Adipocyte (in vitro differentiated cells): ENCODE results near the gene HOXA5.

Experiments
- DNase-seq: peaks from one replicate; pipeline ENCODE4 v3.0.0-alpha.2; 2015; ENCODE audit warnings: low read depth
- H3K27me3 ChIP-seq: replicated peaks from 2 replicates; pipeline ENCODE4 v1.7.0; 2013; ENCODE audit warnings: mild to moderate bottlenecking, low read length, moderate library complexity; ENCODE audit not compliant: control insufficient read depth, insufficient read depth
- H3K36me3 ChIP-seq: 2 replicates; pipeline ENCODE4 v1.7.0; 2013; ENCODE audit warnings: low read length, mild to moderate bottlenecking, moderate library complexity; ENCODE audit not compliant: control insufficient read depth, insufficient read depth, severe bottlenecking
- H3K4me1 ChIP-seq: 2 replicates; pipeline ENCODE4 v1.7.0; 2013; ENCODE audit warnings: mild to moderate bottlenecking, low read length, moderate library complexity; ENCODE audit not compliant: control insufficient read depth, insufficient read depth
- H3K4me3 ChIP-seq: 2 replicates; pipeline ENCODE4 v1.7.0; 2013; ENCODE audit warnings: mild to moderate bottlenecking, low read length, moderate library complexity
- H3K9ac ChIP-seq: 2 replicates; pipeline ENCODE4 v1.7.0; 2013; ENCODE audit warnings: mild to moderate bottlenecking, low read length, moderate library complexity
- H3K9me3 ChIP-seq: 2 replicates; pipeline ENCODE4 v1.7.0; 2013; ENCODE audit warnings: mild to moderate bottlenecking, low read length, moderate library complexity; ENCODE audit not compliant: control insufficient read depth

The HOXA5 gene

GRCh38 chr7:27094304-27095049, 49.0 kb downstream of the HOXA5 start:
- H3K36me3 ChIP-seq, result no peaks in the 10 kb centered on the region
- H3K4me3 ChIP-seq, result peak overlapping the region; percentile 94
- no peak for DNase-seq
- no peak overlapping the region for H3K9ac ChIP-seq
- peaks cover 28% of the 10 kb centered on the region for H3K4me1 ChIP-seq
- no peaks in the 10 kb centered on the region for H3K27me3 ChIP-seq
- H3K9me3 ChIP-seq, result no peaks in the 10 kb centered on the region

- no peak for DNase-seq
- Histone ChIP-seq H3K4me3 (no peak overlapping the region), H3K4me1 (peaks cover 20% of the 10 kb centered on the region), H3K9me3 (no peaks in the 10 kb centered on the region), H3K9ac (no peak overlapping the region), H3K36me3 (no peaks in the 10 kb centered on the region), H3K27me3 (no peaks in the 10 kb centered on the region)
Observed at GRCh38 chr7:27093184-27093895, 50.1 kb downstream of the HOXA5 start.

GRCh38 chr7:27092819-27093110, 50.7 kb downstream of the HOXA5 start:
- H3K4me3 ChIP-seq, result no peak overlapping the region
- H3K9me3 ChIP-seq, result no peaks in the 10 kb centered on the region
- no peak overlapping the region for H3K9ac ChIP-seq
- H3K4me1 ChIP-seq, result peaks cover 14% of the 10 kb centered on the region
- no peaks in the 10 kb centered on the region for H3K36me3 ChIP-seq
- no peaks in the 10 kb centered on the region for H3K27me3 ChIP-seq
- DNase-seq, result no peak

- no peaks in the 10 kb centered on the region for H3K36me3 ChIP-seq
- DNase-seq, result no peak
- H3K9ac ChIP-seq, result no peak overlapping the region
- H3K27me3 ChIP-seq, result no peaks in the 10 kb centered on the region
- H3K4me1 ChIP-seq, result peaks cover 9% of the 10 kb centered on the region
- no peak overlapping the region for H3K4me3 ChIP-seq
- no peaks in the 10 kb centered on the region for H3K9me3 ChIP-seq
Observed at GRCh38 chr7:27091941-27092818, 51.3 kb downstream of the HOXA5 start.

- no peak overlapping the region for H3K4me3 ChIP-seq
- no peaks in the 10 kb centered on the region for H3K9me3 ChIP-seq
- no peaks in the 10 kb centered on the region for H3K36me3 ChIP-seq
- no peaks in the 10 kb centered on the region for H3K27me3 ChIP-seq
- no peak for DNase-seq
- H3K9ac ChIP-seq, result no peak overlapping the region
- H3K4me1 ChIP-seq, result peaks cover 7% of the 10 kb centered on the region
Observed at GRCh38 chr7:27091105-27091504, 52.4 kb downstream of the HOXA5 start.
